Panc1 (cell line): ENCODE data around the gene PARD3.

Experiments used
- TF ChIP-seq, protein P1 (sequence below): fragments of 450-650 bp; IDR thresholded peaks from 2 replicates; pipeline ENCODE4 v1.5.1; 2017; ENCODE audit warnings: mild to moderate bottlenecking
- TF ChIP-seq, protein P2 (sequence below), 2 experiments: IDR thresholded peaks; 2 replicates each; pipeline ENCODE4 v1.6.1; 2011 to 2012; ENCODE audit warnings: low read depth in 2 of 2, control low read depth in 1 of 2, low read length in 1 of 2, mild to moderate bottlenecking in 1 of 2, moderate library complexity in 1 of 2; ENCODE audit not compliant: insufficient read depth in 1 of 2

DNA sequence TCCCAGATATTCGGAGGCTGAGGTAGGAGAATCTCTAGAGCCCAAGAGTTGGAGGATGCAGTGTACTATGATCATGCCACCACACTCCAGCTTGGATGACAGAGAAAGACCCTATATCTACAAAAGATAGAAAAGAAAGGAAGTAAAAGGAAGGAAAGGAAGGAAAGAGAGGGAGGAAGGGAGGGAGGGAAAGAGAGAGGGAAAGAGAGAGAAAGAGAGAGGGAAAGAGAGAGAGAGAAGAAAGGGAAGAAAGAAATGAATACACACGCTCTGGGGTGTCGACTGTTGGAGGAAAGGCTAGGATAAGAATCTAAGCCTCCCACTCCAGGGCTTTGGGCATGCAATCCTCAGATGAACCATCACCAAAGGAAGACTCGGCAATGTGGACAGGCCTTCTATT is 69.9 kb downstream of the PARD3 start:
- TF ChIP-seq, protein P1, sequence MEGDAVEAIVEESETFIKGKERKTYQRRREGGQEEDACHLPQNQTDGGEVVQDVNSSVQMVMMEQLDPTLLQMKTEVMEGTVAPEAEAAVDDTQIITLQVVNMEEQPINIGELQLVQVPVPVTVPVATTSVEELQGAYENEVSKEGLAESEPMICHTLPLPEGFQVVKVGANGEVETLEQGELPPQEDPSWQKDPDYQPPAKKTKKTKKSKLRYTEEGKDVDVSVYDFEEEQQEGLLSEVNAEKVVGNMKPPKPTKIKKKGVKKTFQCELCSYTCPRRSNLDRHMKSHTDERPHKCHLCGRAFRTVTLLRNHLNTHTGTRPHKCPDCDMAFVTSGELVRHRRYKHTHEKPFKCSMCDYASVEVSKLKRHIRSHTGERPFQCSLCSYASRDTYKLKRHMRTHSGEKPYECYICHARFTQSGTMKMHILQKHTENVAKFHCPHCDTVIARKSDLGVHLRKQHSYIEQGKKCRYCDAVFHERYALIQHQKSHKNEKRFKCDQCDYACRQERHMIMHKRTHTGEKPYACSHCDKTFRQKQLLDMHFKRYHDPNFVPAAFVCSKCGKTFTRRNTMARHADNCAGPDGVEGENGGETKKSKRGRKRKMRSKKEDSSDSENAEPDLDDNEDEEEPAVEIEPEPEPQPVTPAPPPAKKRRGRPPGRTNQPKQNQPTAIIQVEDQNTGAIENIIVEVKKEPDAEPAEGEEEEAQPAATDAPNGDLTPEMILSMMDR: no peak
- TF ChIP-seq, protein P2, sequence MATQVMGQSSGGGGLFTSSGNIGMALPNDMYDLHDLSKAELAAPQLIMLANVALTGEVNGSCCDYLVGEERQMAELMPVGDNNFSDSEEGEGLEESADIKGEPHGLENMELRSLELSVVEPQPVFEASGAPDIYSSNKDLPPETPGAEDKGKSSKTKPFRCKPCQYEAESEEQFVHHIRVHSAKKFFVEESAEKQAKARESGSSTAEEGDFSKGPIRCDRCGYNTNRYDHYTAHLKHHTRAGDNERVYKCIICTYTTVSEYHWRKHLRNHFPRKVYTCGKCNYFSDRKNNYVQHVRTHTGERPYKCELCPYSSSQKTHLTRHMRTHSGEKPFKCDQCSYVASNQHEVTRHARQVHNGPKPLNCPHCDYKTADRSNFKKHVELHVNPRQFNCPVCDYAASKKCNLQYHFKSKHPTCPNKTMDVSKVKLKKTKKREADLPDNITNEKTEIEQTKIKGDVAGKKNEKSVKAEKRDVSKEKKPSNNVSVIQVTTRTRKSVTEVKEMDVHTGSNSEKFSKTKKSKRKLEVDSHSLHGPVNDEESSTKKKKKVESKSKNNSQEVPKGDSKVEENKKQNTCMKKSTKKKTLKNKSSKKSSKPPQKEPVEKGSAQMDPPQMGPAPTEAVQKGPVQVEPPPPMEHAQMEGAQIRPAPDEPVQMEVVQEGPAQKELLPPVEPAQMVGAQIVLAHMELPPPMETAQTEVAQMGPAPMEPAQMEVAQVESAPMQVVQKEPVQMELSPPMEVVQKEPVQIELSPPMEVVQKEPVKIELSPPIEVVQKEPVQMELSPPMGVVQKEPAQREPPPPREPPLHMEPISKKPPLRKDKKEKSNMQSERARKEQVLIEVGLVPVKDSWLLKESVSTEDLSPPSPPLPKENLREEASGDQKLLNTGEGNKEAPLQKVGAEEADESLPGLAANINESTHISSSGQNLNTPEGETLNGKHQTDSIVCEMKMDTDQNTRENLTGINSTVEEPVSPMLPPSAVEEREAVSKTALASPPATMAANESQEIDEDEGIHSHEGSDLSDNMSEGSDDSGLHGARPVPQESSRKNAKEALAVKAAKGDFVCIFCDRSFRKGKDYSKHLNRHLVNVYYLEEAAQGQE (IDR thresholded peaks at IDR 0.05; ENCODE audit: insufficient read depth in 1 of 2, low read depth in 2 of 2, low read length in 1 of 2): no peak
